Measurements from ENCODE around the gene ANKRD23.

Gene ANKRD23

DNA sequence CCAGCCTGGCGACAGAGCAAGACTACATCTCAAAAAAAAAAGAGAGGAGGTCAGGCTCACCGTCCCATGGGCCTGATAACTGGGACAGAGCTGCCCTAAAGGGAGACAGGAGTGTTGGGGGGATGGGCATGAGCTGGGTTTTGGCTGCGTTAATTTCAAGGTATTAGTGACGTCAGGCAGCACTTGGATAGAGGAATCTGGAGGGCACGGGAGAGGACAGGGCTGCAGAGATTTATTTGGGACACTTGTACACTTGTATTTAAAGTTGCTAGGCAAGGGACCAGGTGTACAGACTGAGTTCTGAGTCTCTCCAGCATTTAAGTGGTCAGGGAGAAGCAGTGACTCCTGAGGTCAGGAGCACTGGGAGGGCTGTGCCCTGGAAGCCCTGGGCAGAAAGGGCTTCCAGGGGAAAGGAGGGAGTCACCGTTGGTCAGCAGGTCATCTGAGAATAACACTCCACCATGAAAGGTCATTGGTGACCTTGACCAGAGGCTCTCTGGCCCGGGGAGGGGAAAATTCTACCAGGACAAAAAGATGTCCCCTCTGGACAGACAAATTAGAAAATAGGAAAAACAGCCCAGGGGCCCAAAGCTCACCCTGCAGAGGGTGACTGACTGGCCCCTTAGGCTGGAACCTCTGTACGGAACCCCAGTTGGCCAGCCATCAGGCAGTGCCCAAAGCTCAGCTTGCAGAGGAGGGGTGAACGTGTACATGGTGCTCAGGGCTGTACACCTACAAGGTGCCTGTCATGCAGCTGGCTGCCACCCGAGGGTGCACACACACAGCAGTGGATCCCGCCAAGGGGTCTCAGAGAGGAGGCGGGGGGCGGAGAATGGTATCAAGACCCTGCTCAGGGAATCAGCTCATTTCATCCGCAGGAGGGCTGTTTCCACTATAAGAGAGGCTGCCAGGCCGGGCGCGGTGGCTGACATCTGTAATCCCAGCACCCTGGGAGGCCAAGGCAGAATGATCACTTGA, 50.8 kb downstream of the ANKRD23 start:
- no peak for DNase-seq

DNA sequence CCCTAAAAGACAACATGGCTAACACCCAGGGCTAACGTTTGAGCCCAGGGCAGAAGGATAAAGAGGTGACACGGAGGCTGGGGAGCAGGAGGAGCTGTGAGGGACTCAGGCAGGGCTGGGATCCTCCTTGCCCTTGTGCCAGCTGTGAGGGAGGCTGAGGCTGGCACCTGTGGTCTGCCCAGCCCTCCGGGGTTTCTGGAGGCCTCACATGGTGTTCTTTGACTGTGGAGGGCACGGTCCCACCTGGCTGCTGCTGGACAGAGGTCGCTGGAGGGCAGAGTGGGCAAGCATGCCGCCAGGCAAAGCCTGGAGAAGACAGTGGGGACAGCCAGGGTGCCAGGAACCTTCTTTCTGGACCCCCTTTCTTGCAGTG, 54.6 kb downstream of the ANKRD23 start:
- DNase-seq = no peak

DNA sequence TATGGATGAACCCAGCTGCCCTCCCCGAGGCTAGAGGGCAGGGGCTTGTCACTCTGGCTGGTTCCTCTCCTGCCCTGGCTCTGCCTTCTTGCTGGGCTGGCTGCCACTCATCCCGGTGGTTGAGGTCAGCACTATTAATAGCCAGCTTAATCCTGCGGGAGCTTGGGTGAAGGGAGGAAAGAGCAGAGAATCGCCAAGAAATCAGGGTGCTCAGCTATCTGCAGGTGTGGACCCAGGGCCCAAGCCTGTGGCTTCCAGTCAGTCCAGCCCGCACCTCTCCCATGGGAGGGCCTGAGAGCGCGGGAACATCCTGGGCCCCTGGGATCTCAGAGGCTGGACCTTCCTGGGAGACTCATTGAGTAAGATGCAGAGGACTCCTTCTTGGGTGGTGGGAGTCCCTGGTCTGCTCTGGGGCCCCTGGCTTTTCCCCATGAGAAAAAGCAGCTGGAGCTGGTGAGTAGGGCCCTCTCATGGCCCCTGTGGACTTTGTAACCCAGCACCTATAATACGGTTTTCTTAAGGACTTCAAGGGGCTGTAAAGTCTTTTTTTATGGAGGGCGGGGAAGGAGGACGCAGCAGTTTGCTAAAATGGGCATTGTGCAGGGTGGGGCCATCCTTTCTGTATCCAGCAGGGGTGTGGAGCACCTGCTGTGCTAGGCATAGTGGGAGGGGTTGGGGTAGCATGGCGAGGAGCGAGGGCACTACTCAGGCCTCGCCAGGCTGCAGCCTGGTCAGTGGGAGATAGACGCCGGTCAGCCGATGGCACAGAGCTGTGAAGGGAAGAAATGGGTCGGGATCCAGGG, 55.2 kb downstream of the ANKRD23 start:
- DNase-seq = no peak

Data from NCI-H146 (cell line).